SH-SY5Y (cell line): ENCODE measurements around the gene NELL2.

Experiments used
- GATA2 ChIP-seq: IDR thresholded peaks from 2 replicates; pipeline ENCODE4 v1.6.1; 2011; ENCODE audit warnings: mild to moderate bottlenecking, low read depth, low read length
- GATA3 ChIP-seq: IDR thresholded peaks from 2 replicates; pipeline ENCODE4 v1.6.1; 2011; ENCODE audit warnings: low read depth, mild to moderate bottlenecking, low read length, moderate library complexity

- TF ChIP-seq GATA3 (no peak), GATA2 (no peak)
Measured at GRCh38 chr12:44531320-44531971, 344.7 kb downstream of the NELL2 start.
